ENCODE results near the gene FBXL20.
A peak's percentile ranks its signal among the peaks of the same experiment; 100 is the strongest.

GRCh38 chr17:39224778-39225307, 176.6 kb downstream of the FBXL20 start:
- TF ChIP-seq CTCF (IDR thresholded peaks at IDR 0.05 in 2 of 3, conservative IDR thresholded peaks at IDR 0.05 in 1 of 3; ENCODE audit: control insufficient read depth in 2 of 3, extremely low read depth in 1 of 3, insufficient read depth in 1 of 3, low read depth in 3 of 3, low read length in 3 of 3) (no peak), TAF1 (IDR thresholded peaks at IDR 0.05; ENCODE audit: borderline replicate concordance, low read depth, low read length) (no peak), HDAC6 (IDR thresholded peaks at IDR 0.05; ENCODE audit: unreplicated experiment) (peak; percentile 75), POLR2AphosphoS5 (IDR thresholded peaks at IDR 0.05; ENCODE audit: low read length) (no peak), CEBPB (IDR thresholded peaks at IDR 0.05; ENCODE audit: borderline replicate concordance in 1 of 2, low read depth in 2 of 2, low read length in 2 of 2) (no peak), POLR2A (IDR thresholded peaks at IDR 0.05; ENCODE audit: low read depth, low read length) (no peak), RELA (IDR thresholded peaks at IDR 0.05; ENCODE audit: borderline replicate concordance, partially characterized antibody) (no peak)
- TF ChIP-seq, protein P1, sequence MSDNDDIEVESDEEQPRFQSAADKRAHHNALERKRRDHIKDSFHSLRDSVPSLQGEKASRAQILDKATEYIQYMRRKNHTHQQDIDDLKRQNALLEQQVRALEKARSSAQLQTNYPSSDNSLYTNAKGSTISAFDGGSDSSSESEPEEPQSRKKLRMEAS (IDR thresholded peaks at IDR 0.05; ENCODE audit: low read depth, low read length): no peak

Measured in GM12878 (cell line).